WTC11 (cell line): ENCODE data around the gene CTNND2. TPM values are rescaled to one million over a fixed set of nuclear protein-coding genes. Genes with fewer than 3 reads are reported as not detected.

Experiments used
- ATAC-seq: fragments of 200-7000 bp; cut with Tn5 transposase; 2 replicates; pipeline ENCODE4 v1.10.0; 2021; ENCODE audit warnings: mild to moderate bottlenecking, moderate library complexity
- CTCF ChIA-PET: fragments of 300-600 bp; sonication (Branson Sonifier 250); formaldehyde crosslinking; loops from one replicate; lab custom pipeline; 2021; ENCODE audit warnings: antibody characterized with exemption; lab: Charles Lee
- POLR2A ChIA-PET: fragments of 350-600 bp; sonication (Branson Sonifier 250); formaldehyde crosslinking; loops from one replicate; lab custom pipeline; 2021; ENCODE audit warnings: antibody characterized with exemption; lab: Charles Lee
- DNase-seq: peaks from one replicate; pipeline ENCODE4 v3.0.0; 2021; ENCODE audit warnings: low spot score
- H3K27ac Mint-ChIP-seq: 2 replicates; pipeline ENCODE4 v1.8.0; 2021; ENCODE audit warnings: mixed read lengths
- H3K27me3 Mint-ChIP-seq: 2 replicates; pipeline ENCODE4 v1.8.0; 2021; ENCODE audit warnings: low read depth, mild to moderate bottlenecking, moderate library complexity, mixed read lengths
- H3K36me3 Mint-ChIP-seq: 2 replicates; pipeline ENCODE4 v1.8.0; 2021; ENCODE audit warnings: mixed read lengths
- H3K4me1 Mint-ChIP-seq: 2 replicates; pipeline ENCODE4 v1.8.0; 2022; ENCODE audit warnings: mixed read lengths
- H3K4me3 Mint-ChIP-seq: 2 replicates; pipeline ENCODE4 v1.8.0; 2021; ENCODE audit warnings: mild to moderate bottlenecking, moderate library complexity, mixed read lengths
- H3K9me3 Mint-ChIP-seq: 2 replicates; pipeline ENCODE4 v1.8.0; 2021; ENCODE audit warnings: mixed read lengths
- CBFB ChIP-seq: sonication (generic); formaldehyde crosslinking; IDR thresholded peaks from 2 replicates; pipeline ENCODE4 v1.8.1; 2022; ENCODE audit warnings: mild to moderate bottlenecking, low read depth, missing genetic modification reagents
- CREB1 ChIP-seq: sonication (generic); formaldehyde crosslinking; IDR thresholded peaks from 2 replicates; pipeline ENCODE4 v1.8.0; 2023; ENCODE audit warnings: mild to moderate bottlenecking, missing genetic modification reagents
- ELF4 ChIP-seq: sonication (generic); formaldehyde crosslinking; IDR thresholded peaks from 2 replicates; pipeline ENCODE4 v1.8.1; 2022; ENCODE audit warnings: low read depth, mild to moderate bottlenecking, moderate library complexity, missing genetic modification reagents
- EMX1 ChIP-seq: fragments of 250-450 bp; sonication (Bioruptor Pico); IDR thresholded peaks from 2 replicates; pipeline ENCODE4 v1.8.0; 2021; ENCODE audit warnings: mild to moderate bottlenecking
- ESRRA ChIP-seq: sonication (generic); formaldehyde crosslinking; IDR thresholded peaks from 2 replicates; pipeline ENCODE4 v1.8.1; 2022; ENCODE audit warnings: mild to moderate bottlenecking, missing genetic modification reagents, borderline replicate concordance
- FOXJ3 ChIP-seq: sonication (generic); formaldehyde crosslinking; IDR thresholded peaks from 2 replicates; pipeline ENCODE4 v1.9.0; 2021; ENCODE audit warnings: missing genetic modification reagents, mild to moderate bottlenecking, borderline replicate concordance
- FOXK1 ChIP-seq: sonication (generic); formaldehyde crosslinking; IDR thresholded peaks from 2 replicates; pipeline ENCODE4 v1.8.0; 2022; ENCODE audit warnings: mild to moderate bottlenecking, moderate library complexity, missing genetic modification reagents
- GABPB1 ChIP-seq: sonication (generic); formaldehyde crosslinking; IDR thresholded peaks from 2 replicates; pipeline ENCODE4 v1.8.1; 2023; ENCODE audit warnings: mild to moderate bottlenecking, missing genetic modification reagents
- GRHL2 ChIP-seq: fragments of 250-450 bp; sonication (Bioruptor Pico); IDR thresholded peaks from 2 replicates; pipeline ENCODE4 v1.8.0; 2022; ENCODE audit warnings: mild to moderate bottlenecking, moderate library complexity; ENCODE audit not compliant: insufficient replicate concordance, severe bottlenecking
- IRF2 ChIP-seq: sonication (generic); formaldehyde crosslinking; IDR thresholded peaks from 2 replicates; pipeline ENCODE4 v1.8.0; 2022; ENCODE audit warnings: low read depth, missing genetic modification reagents, borderline replicate concordance
- MYBL2 ChIP-seq: sonication (generic); formaldehyde crosslinking; IDR thresholded peaks from 2 replicates; pipeline ENCODE4 v1.8.1; 2023; ENCODE audit warnings: mild to moderate bottlenecking, moderate library complexity, missing genetic modification reagents
- NFE2L1 ChIP-seq: sonication (generic); formaldehyde crosslinking; IDR thresholded peaks from 2 replicates; pipeline ENCODE4 v1.8.1; 2023; ENCODE audit warnings: missing genetic modification reagents
- NFYB ChIP-seq: sonication (generic); formaldehyde crosslinking; conservative IDR thresholded peaks from 2 replicates; pipeline ENCODE4 v1.8.0; 2022; ENCODE audit warnings: low read depth, missing genetic modification reagents
- OVOL2 ChIP-seq: fragments of 250-450 bp; sonication (Bioruptor Pico); IDR thresholded peaks from 2 replicates; pipeline ENCODE4 v1.9.0; 2021; ENCODE audit warnings: mild to moderate bottlenecking, borderline replicate concordance
- SMAD3 ChIP-seq: sonication (generic); formaldehyde crosslinking; IDR thresholded peaks from 2 replicates; pipeline ENCODE4 v1.8.0; 2022; ENCODE audit warnings: missing genetic modification reagents, mild to moderate bottlenecking, borderline replicate concordance
- ZNF121 ChIP-seq: sonication (generic); formaldehyde crosslinking; IDR thresholded peaks from 2 replicates; pipeline ENCODE4 v1.8.0; 2023; ENCODE audit warnings: missing genetic modification reagents
- ZNF138 ChIP-seq: sonication (generic); formaldehyde crosslinking; conservative IDR thresholded peaks from 2 replicates; pipeline ENCODE4 v1.8.1; 2022; ENCODE audit warnings: mild to moderate bottlenecking, moderate library complexity, missing genetic modification reagents
- ZNF219 ChIP-seq: sonication (generic); formaldehyde crosslinking; IDR thresholded peaks from 2 replicates; pipeline ENCODE4 v1.8.0; 2023; ENCODE audit warnings: missing genetic modification reagents, mild to moderate bottlenecking, borderline replicate concordance
- total RNA-seq: library from RNA; stranded (reverse); gene quantifications from 3 replicates; pipeline ENCODE4 v1.2.3, GENCODE V29; 2021
- TF ChIP-seq, protein P1 (sequence below): fragments of 250-450 bp; sonication (Bioruptor Pico); IDR thresholded peaks from 2 replicates; pipeline ENCODE4 v1.9.0; 2021; ENCODE audit warnings: mild to moderate bottlenecking, borderline replicate concordance
- TF ChIP-seq, protein P2 (sequence below): sonication (generic); formaldehyde crosslinking; IDR thresholded peaks from 2 replicates; pipeline ENCODE4 v1.8.1; 2022; ENCODE audit warnings: low read depth, mild to moderate bottlenecking, moderate library complexity, missing genetic modification reagents, borderline replicate concordance
- TF ChIP-seq, protein P3 (sequence below): fragments of 250-450 bp; sonication (Bioruptor Pico); IDR thresholded peaks from 2 replicates; pipeline ENCODE4 v2.1.2; 2022; ENCODE audit warnings: mild to moderate bottlenecking, moderate library complexity
- TF ChIP-seq, protein P4 (sequence below): sonication (generic); formaldehyde crosslinking; IDR thresholded peaks from 2 replicates; pipeline ENCODE4 v1.8.1; 2022; ENCODE audit warnings: low read depth, missing genetic modification reagents, borderline replicate concordance
- TF ChIP-seq, protein P5 (sequence below): fragments of 250-450 bp; sonication (Bioruptor Pico); IDR thresholded peaks from 2 replicates; pipeline ENCODE4 v1.9.0; 2021; ENCODE audit warnings: mild to moderate bottlenecking

CTNND2 gene
- total RNA-seq, 1 experiment from 2014 or later: 11.9 TPM

DNA sequence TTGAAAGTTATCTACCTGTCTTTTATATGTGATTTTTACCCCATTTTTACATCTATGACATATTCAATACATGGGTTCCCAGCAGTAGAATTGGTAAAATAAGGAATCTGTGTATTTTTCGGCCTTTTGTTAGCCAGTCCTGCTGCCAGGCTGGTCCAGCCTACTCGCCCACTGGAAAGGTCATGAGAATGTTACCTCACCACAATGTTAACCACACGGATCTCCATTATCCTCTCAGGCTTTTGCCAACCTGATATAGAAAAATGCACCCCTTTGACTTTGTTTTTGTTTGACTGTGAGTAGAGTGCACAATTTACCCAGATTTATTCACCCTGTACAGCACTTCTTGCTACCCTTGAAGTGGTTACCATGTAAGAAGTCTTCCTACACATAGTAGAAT is 167.2 kb downstream of the CTNND2 start (continued):
- TF ChIP-seq, protein P1, sequence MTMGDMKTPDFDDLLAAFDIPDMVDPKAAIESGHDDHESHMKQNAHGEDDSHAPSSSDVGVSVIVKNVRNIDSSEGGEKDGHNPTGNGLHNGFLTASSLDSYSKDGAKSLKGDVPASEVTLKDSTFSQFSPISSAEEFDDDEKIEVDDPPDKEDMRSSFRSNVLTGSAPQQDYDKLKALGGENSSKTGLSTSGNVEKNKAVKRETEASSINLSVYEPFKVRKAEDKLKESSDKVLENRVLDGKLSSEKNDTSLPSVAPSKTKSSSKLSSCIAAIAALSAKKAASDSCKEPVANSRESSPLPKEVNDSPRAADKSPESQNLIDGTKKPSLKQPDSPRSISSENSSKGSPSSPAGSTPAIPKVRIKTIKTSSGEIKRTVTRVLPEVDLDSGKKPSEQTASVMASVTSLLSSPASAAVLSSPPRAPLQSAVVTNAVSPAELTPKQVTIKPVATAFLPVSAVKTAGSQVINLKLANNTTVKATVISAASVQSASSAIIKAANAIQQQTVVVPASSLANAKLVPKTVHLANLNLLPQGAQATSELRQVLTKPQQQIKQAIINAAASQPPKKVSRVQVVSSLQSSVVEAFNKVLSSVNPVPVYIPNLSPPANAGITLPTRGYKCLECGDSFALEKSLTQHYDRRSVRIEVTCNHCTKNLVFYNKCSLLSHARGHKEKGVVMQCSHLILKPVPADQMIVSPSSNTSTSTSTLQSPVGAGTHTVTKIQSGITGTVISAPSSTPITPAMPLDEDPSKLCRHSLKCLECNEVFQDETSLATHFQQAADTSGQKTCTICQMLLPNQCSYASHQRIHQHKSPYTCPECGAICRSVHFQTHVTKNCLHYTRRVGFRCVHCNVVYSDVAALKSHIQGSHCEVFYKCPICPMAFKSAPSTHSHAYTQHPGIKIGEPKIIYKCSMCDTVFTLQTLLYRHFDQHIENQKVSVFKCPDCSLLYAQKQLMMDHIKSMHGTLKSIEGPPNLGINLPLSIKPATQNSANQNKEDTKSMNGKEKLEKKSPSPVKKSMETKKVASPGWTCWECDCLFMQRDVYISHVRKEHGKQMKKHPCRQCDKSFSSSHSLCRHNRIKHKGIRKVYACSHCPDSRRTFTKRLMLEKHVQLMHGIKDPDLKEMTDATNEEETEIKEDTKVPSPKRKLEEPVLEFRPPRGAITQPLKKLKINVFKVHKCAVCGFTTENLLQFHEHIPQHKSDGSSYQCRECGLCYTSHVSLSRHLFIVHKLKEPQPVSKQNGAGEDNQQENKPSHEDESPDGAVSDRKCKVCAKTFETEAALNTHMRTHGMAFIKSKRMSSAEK (CRISPR knock-in tag): no peak
- TF ChIP-seq ZNF121 (no peak), CBFB (CRISPR knock-in tag) (no peak), CREB1 (no peak), ESRRA (CRISPR knock-in tag) (no peak), FOXJ3 (CRISPR knock-in tag) (no peak), ZNF219 (CRISPR knock-in tag) (no peak), SMAD3 (CRISPR knock-in tag) (no peak), NFYB (CRISPR knock-in tag) (no peak), NFE2L1 (no peak)
- TF ChIP-seq, protein P2, sequence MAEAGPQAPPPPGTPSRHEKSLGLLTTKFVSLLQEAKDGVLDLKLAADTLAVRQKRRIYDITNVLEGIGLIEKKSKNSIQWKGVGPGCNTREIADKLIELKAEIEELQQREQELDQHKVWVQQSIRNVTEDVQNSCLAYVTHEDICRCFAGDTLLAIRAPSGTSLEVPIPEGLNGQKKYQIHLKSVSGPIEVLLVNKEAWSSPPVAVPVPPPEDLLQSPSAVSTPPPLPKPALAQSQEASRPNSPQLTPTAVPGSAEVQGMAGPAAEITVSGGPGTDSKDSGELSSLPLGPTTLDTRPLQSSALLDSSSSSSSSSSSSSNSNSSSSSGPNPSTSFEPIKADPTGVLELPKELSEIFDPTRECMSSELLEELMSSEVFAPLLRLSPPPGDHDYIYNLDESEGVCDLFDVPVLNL: no peak

DNA sequence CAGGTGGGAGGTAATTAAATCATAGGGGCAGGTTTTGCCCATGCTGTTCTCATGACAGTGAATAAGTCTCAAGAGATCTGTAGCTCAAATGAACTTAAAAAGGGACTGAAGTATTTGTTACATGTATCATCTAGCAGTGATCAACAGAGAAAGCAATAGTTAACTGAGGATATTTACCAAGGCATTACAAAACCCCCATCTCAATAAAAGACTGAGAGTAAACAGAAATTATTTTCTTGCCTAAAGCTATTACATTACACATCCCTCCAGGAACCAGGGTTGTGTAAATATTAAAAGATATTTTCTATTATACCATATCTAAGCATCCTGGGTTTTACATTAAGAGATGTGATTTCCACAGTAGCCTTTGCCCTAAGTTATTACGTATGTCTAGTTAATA is 169.9 kb downstream of the CTNND2 start:
- Mint-ChIP-seq H3K4me1 (peaks cover 4% of the 10 kb centered on the region; the same call in 1 of the 2 replicates), H3K27ac (no peak overlapping the region), H3K9me3 (no peaks in the 10 kb centered on the region), H3K27me3 (no peaks in the 10 kb centered on the region), H3K36me3 (no peaks in the 10 kb centered on the region), H3K4me3 (no peak overlapping the region)
- POLR2A ChIA-PET: no interaction called here
- DNase-seq (no peak), ATAC-seq (no peak)
- TF ChIP-seq FOXK1 (CRISPR knock-in tag) (no peak), OVOL2 (no peak), CBFB (CRISPR knock-in tag) (no peak), ESRRA (CRISPR knock-in tag) (no peak), EMX1 (no peak)
- TF ChIP-seq, protein P3, sequence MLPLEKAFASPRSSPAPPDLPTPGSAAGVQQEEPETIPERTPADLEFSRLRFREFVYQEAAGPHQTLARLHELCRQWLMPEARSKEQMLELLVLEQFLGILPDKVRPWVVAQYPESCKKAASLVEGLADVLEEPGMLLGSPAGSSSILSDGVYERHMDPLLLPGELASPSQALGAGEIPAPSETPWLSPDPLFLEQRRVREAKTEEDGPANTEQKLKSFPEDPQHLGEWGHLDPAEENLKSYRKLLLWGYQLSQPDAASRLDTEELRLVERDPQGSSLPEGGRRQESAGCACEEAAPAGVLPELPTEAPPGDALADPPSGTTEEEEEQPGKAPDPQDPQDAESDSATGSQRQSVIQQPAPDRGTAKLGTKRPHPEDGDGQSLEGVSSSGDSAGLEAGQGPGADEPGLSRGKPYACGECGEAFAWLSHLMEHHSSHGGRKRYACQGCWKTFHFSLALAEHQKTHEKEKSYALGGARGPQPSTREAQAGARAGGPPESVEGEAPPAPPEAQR: no peak
- TF ChIP-seq, protein P4, sequence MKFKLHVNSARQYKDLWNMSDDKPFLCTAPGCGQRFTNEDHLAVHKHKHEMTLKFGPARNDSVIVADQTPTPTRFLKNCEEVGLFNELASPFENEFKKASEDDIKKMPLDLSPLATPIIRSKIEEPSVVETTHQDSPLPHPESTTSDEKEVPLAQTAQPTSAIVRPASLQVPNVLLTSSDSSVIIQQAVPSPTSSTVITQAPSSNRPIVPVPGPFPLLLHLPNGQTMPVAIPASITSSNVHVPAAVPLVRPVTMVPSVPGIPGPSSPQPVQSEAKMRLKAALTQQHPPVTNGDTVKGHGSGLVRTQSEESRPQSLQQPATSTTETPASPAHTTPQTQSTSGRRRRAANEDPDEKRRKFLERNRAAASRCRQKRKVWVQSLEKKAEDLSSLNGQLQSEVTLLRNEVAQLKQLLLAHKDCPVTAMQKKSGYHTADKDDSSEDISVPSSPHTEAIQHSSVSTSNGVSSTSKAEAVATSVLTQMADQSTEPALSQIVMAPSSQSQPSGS (CRISPR knock-in tag): no peak
- CTCF ChIA-PET: no interaction called here

DNA sequence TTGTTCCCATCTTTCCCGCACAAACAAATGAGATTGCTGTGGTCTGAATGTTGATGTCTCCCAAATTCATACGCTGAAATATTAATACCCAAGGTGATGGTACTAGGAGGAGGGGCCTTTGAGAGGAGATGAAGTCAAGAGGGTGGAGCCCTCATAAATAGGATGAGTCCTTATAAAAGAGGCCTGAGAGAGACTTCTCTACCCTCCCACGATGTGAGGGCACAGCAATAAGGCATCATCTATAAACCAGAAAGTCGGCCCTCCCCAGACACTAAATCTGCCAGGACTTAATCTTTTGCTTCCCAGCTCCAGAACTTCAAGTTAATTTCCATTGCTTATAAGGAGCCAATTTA is 170.4 kb downstream of the CTNND2 start:
- DNase-seq: no peak
- Mint-ChIP-seq H3K4me1 (peaks cover 4% of the 10 kb centered on the region; the same call in 1 of the 2 replicates), H3K27ac (no peak overlapping the region), H3K4me3 (no peak overlapping the region), H3K27me3 (no peaks in the 10 kb centered on the region), H3K9me3 (no peaks in the 10 kb centered on the region), H3K36me3 (no peaks in the 10 kb centered on the region)
- CTCF ChIA-PET: no interaction called here
- ATAC-seq: no peak
- POLR2A ChIA-PET: no interaction called here
- no peak for TF ChIP-seq MYBL2 (CRISPR knock-in tag)
- no peak for TF ChIP-seq ELF4 (CRISPR knock-in tag)
- TF ChIP-seq, protein P5, sequence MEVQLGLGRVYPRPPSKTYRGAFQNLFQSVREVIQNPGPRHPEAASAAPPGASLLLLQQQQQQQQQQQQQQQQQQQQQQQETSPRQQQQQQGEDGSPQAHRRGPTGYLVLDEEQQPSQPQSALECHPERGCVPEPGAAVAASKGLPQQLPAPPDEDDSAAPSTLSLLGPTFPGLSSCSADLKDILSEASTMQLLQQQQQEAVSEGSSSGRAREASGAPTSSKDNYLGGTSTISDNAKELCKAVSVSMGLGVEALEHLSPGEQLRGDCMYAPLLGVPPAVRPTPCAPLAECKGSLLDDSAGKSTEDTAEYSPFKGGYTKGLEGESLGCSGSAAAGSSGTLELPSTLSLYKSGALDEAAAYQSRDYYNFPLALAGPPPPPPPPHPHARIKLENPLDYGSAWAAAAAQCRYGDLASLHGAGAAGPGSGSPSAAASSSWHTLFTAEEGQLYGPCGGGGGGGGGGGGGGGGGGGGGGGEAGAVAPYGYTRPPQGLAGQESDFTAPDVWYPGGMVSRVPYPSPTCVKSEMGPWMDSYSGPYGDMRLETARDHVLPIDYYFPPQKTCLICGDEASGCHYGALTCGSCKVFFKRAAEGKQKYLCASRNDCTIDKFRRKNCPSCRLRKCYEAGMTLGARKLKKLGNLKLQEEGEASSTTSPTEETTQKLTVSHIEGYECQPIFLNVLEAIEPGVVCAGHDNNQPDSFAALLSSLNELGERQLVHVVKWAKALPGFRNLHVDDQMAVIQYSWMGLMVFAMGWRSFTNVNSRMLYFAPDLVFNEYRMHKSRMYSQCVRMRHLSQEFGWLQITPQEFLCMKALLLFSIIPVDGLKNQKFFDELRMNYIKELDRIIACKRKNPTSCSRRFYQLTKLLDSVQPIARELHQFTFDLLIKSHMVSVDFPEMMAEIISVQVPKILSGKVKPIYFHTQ: no peak
- TF ChIP-seq GRHL2: no peak
- no peak for TF ChIP-seq IRF2
- no peak for TF ChIP-seq GABPB1
- no peak for TF ChIP-seq ZNF138 (CRISPR knock-in tag)
